Heart right ventricle (tissue), 16 donors: Measurements from ENCODE around the gene GCGR. TPM values are rescaled to one million over a fixed set of nuclear protein-coding genes. Genes with fewer than 3 reads are reported as not detected.

Source experiments
- ATAC-seq, 8 donors: fragments of 200-7000 bp; cut with Tn5 transposase; one replicate each; pipeline ENCODE4 v1.9.1; 2020; ENCODE audit warnings: mild to moderate bottlenecking in 8 of 8, moderate library complexity in 8 of 8, moderate number of reproducible peaks in 1 of 8
- DNase-seq, 2 donors: peaks; one replicate each; pipeline ENCODE4 v3.0.0-alpha.2; 2020
- H3K27ac ChIP-seq, 10 donors: fragments of 200-600 bp; sonication (generic) in 2 of 10; one replicate each; pipeline versions ENCODE4 v1.5.0 to v1.8.0; 2020 to 2022; ENCODE audit warnings: mild to moderate bottlenecking in 3 of 10
- H3K27me3 ChIP-seq, 7 donors: fragments of 200-600 bp; one replicate each; pipeline ENCODE4 v1.8.0; 2021 to 2022; ENCODE audit warnings: mild to moderate bottlenecking in 2 of 7
- H3K36me3 ChIP-seq, 9 donors: fragments of 200-600 bp; sonication (generic) in 1 of 9; one replicate each; pipeline versions ENCODE4 v1.5.0 to v1.8.0; 2020 to 2022; ENCODE audit warnings: mild to moderate bottlenecking in 2 of 9
- H3K4me1 ChIP-seq, 9 donors: fragments of 200-600 bp; sonication (generic) in 1 of 9; one replicate each; pipeline versions ENCODE4 v1.5.0 to v1.8.0; 2020 to 2022; ENCODE audit warnings: mild to moderate bottlenecking in 4 of 9
- H3K4me3 ChIP-seq, 10 donors: fragments of 200-600 bp; sonication (generic) in 2 of 10; one replicate each; pipeline versions ENCODE4 v1.5.0 to v1.8.0; 2020 to 2022; ENCODE audit warnings: mild to moderate bottlenecking in 7 of 10, moderate library complexity in 2 of 10
- H3K9me3 ChIP-seq, 11 donors: fragments of 200-600 bp in 10 of 11; sonication (generic) in 2 of 11; one replicate each; pipeline versions ENCODE4 v1.5.0 to v1.8.0; 2013 to 2022; ENCODE audit warnings: mild to moderate bottlenecking in 2 of 11, control low read depth in 1 of 11, moderate library complexity in 1 of 11
- CTCF ChIP-seq, 9 donors: fragments of 200-600 bp; sonication (generic) in 2 of 9; IDR thresholded peaks; one replicate each; pipeline versions ENCODE4 v1.5.0 to v1.8.0; 2021 to 2022; ENCODE audit warnings: antibody characterized with exemption in 9 of 9, mild to moderate bottlenecking in 5 of 9, moderate library complexity in 1 of 9
- WGBS, 2 donors: extraction: QIAGEN DNeasy Blood & Tissue Kit; methylation state at CpG; one replicate each; pipeline ENCODE4 v1.1.7; 2013; ENCODE audit warnings: inconsistent platforms in 1 of 2; 5-methylcytosine and 5-hydroxymethylcytosine counted together
- intact Hi-C, 10 donors: fragments of 100-400 bp; cut with DNase I; formaldehyde crosslinking; loops; one replicate each; pipeline versions ENCODE4 v1.11.1 to v1.14.2; 2022
- polyA plus RNA-seq, 2 donors: library from polyadenylated mRNA; stranded (reverse); fragments of 200-250 nt; gene quantifications; one replicate each; pipeline ENCODE4 v1.2.3, GENCODE V29; 2013
- total RNA-seq, 10 donors: library from RNA; stranded (reverse); fragmentation: NEBNext Ultra II Directional in 3 of 10; extraction: Animal tissue kit (Norgen Biotek cat#: 25700) in 3 of 10; gene quantifications; one replicate each; pipeline versions ENCODE4 v1.2.1 to v1.2.4, GENCODE V29; 2021 to 2023
- donor health status: Arrhythmogenic right ventricular cardiomyopathy.
- donor health status: ischemic (EF 13 %, LVEDD 7.1; RV severe dilation, severe dysfunction).
- donor health status: healthy with polysubstance abuse.
- donor health status: DM: no; HTN: yes; CAD: no.
- donor health status: DM: no; HTN: no; CAD: no.
- donor health status: ischemic (EF 25% LVEDD 6.9; RV normal size, moderate dysfunction).
- donor health status: ischemic (EF 25% LVEDD 5.7; RV mildly dilated, moderate dysfunction).
- donor health status: healthy.
- donor health status: DM: yes; HTN: yes; CAD: no.
- donor health status: Ischemic cardiomyopathy.
- donor health status: ischemic (EF 35%, LVEDD 5.7; RV mildly dilated, moderate dysfunction).
- donor health status: nonischemic (EF 11% LVEDD 7.7; RV severe dilation, severe dysfunction).
- donor health status: DM: yes; HTN: yes; CAD: no.
- donor health status: PGD.
- donor health status: ischemic (EF 29% LVEDD 5.4; RV normal size, mild dysfunction).
- donor health status: nonischemic (EF 23%, LVEDD 6.1; RV moderate dilation, normal function).

The GCGR gene
- total and polyA plus RNA-seq, 12 donors = 0.03 TPM; not detected in 11

- Histone ChIP-seq H3K27me3 (no peaks in the 10 kb centered on the region), H3K27ac (peak overlapping the region in 8 of 10 donors; percentile 35 to 85 (median 64)), H3K36me3 (peaks cover 10 to 40% (median 33%) of the 10 kb centered on the region in 9 donors), H3K4me3 (peak overlapping the region in 2 of 10 donors; percentile 5 to 11), H3K4me1 (peaks cover 0 to 18% (median 10%) of the 10 kb centered on the region in 9 donors), H3K9me3 (no peaks in the 10 kb centered on the region)
- intact Hi-C loops = no loop called here
- peak; percentile 29 to 76 (median 62) for ATAC-seq
- DNase-seq = no peak
- TF ChIP-seq CTCF (IDR thresholded peaks at IDR 0.05) = no peak
- 51 to 64% methylated on average over 40 of the region's 40 CpGs for WGBS, 2 donors
Observed at GRCh38 chr17:81840826-81841778, 37.2 kb downstream of the GCGR start.

- H3K9me3 ChIP-seq = no peaks in the 10 kb centered on the region
- intact Hi-C loops = no loop called here
- no peak overlapping the region for H3K4me3 ChIP-seq
- H3K27ac ChIP-seq = peak overlapping the region in 6 of 10 donors; percentile 59 to 85 (median 70)
- WGBS, 2 donors = 83 to 89% methylated on average over 15 of the region's 15 CpGs
- H3K4me1 ChIP-seq = peaks cover 0 to 18% (median 10%) of the 10 kb centered on the region in 9 donors
- no peaks in the 10 kb centered on the region for H3K27me3 ChIP-seq
- DNase-seq = no peak
- TF ChIP-seq CTCF (IDR thresholded peaks at IDR 0.05) = no peak
- peak in 1 of 8 donors; percentile 4 for ATAC-seq
- peaks cover 10 to 48% (median 41%) of the 10 kb centered on the region in 9 donors for H3K36me3 ChIP-seq
Observed at GRCh38 chr17:81841866-81842265, 37.9 kb downstream of the GCGR start.

GRCh38 chr17:81842378-81842724 is 38.4 kb downstream of the GCGR start:
- WGBS, 2 donors = 91 to 96% methylated on average over 11 of the region's 11 CpGs
- no peak for TF ChIP-seq CTCF (IDR thresholded peaks at IDR 0.05)

GRCh38 chr17:81842725-81843504 is 39.0 kb downstream of the GCGR start:
- no peaks in the 10 kb centered on the region for H3K9me3 ChIP-seq
- H3K27me3 ChIP-seq = no peaks in the 10 kb centered on the region
- DNase-seq = no peak
- peak in 1 of 8 donors; percentile 5 for ATAC-seq
- H3K4me3 ChIP-seq = no peak overlapping the region
- intact Hi-C loops = no loop called here
- peaks cover 15 to 58% (median 51%) of the 10 kb centered on the region in 9 donors for H3K36me3 ChIP-seq
- no peak overlapping the region for H3K27ac ChIP-seq
- WGBS, 2 donors = 76 to 79% methylated on average over 21 of the region's 21 CpGs
- peaks cover 0 to 17% (median 10%) of the 10 kb centered on the region in 9 donors for H3K4me1 ChIP-seq
- TF ChIP-seq CTCF (IDR thresholded peaks at IDR 0.05) = no peak

More at GRCh38 chr17:81842378-81842724, 38.4 kb downstream of the GCGR start:
- H3K4me3 ChIP-seq = no peak overlapping the region
- no peaks in the 10 kb centered on the region for H3K27me3 ChIP-seq
- no peak for ATAC-seq
- no peaks in the 10 kb centered on the region for H3K9me3 ChIP-seq
- H3K27ac ChIP-seq = no peak overlapping the region
- intact Hi-C loops = no loop called here
- peaks cover 0 to 18% (median 10%) of the 10 kb centered on the region in 9 donors for H3K4me1 ChIP-seq
- no peak for DNase-seq
- peaks cover 10 to 53% (median 45%) of the 10 kb centered on the region in 9 donors for H3K36me3 ChIP-seq
